Measurements from ENCODE around the gene ZFPM1.
"Not testable (repeated sequence)": the region's sequence is repeated elsewhere in the genome, so short reads cannot be mapped to it uniquely, and the experiment has no call there.

Gene ZFPM1

GRCh38 chr16:88453217-88453531 is at the start of gene ZFPM1:
TSS of gene ZFPM1 (plus strand) at chr16:88453280. CDS start at chr16:88453639, 359 bp downstream.
- DNase-seq (ENCODE audit: low read depth in 2 of 2): no peak

- no peak for DNase-seq (ENCODE audit: low read depth in 2 of 2)
Measured at GRCh38 chr16:88403794-88404581, 49.1 kb upstream of the ZFPM1 start.

- no peak for DNase-seq (ENCODE audit: low read depth in 2 of 2)
Measured at GRCh38 chr16:88404769-88405168, 48.3 kb upstream of the ZFPM1 start.

GRCh38 chr16:88405216-88406060 is 47.6 kb upstream of the ZFPM1 start:
- no peak for DNase-seq (ENCODE audit: low read depth in 2 of 2)

- no peak for DNase-seq (ENCODE audit: low read depth in 2 of 2)
Measured at GRCh38 chr16:88406096-88407041, 46.7 kb upstream of the ZFPM1 start.

GRCh38 chr16:88407042-88407420 is 46.0 kb upstream of the ZFPM1 start:
- DNase-seq (ENCODE audit: low read depth in 2 of 2): no peak

- DNase-seq (ENCODE audit: low read depth in 2 of 2): no peak
Measured at GRCh38 chr16:88407807-88408206, 45.3 kb upstream of the ZFPM1 start.

- no peak for DNase-seq (ENCODE audit: low read depth in 2 of 2)
Measured at GRCh38 chr16:88408561-88409142, 44.4 kb upstream of the ZFPM1 start.

GRCh38 chr16:88409296-88410065 is 43.6 kb upstream of the ZFPM1 start:
- no peak for DNase-seq (ENCODE audit: low read depth in 2 of 2)

- DNase-seq (ENCODE audit: low read depth in 2 of 2): not testable (repeated sequence)
Measured at GRCh38 chr16:88410297-88410968, 42.6 kb upstream of the ZFPM1 start.

GRCh38 chr16:88411951-88412576 is 41.0 kb upstream of the ZFPM1 start:
- no peak for DNase-seq (ENCODE audit: low read depth in 2 of 2)

- no peak for DNase-seq (ENCODE audit: low read depth in 2 of 2)
Measured at GRCh38 chr16:88412766-88413165, 40.3 kb upstream of the ZFPM1 start.

GRCh38 chr16:88413231-88413630 is 39.8 kb upstream of the ZFPM1 start:
- DNase-seq (ENCODE audit: low read depth in 2 of 2): no peak

- DNase-seq (ENCODE audit: low read depth in 2 of 2): no peak
Measured at GRCh38 chr16:88413631-88414030, 39.4 kb upstream of the ZFPM1 start.

- no peak for DNase-seq (ENCODE audit: low read depth in 2 of 2)
Measured at GRCh38 chr16:88414521-88415380, 38.3 kb upstream of the ZFPM1 start.

GRCh38 chr16:88415381-88415705 is 37.7 kb upstream of the ZFPM1 start:
- DNase-seq (ENCODE audit: low read depth in 2 of 2): no peak

GRCh38 chr16:88415713-88416323 is 37.3 kb upstream of the ZFPM1 start:
- no peak for DNase-seq (ENCODE audit: low read depth in 2 of 2)

- DNase-seq (ENCODE audit: low read depth in 2 of 2): no peak
Measured at GRCh38 chr16:88416686-88417085, 36.4 kb upstream of the ZFPM1 start.
